HG02885 (cell line): Measurements from ENCODE around the gene VPS8.
"Not testable (repeated sequence)": the region's sequence is repeated elsewhere in the genome, so short reads cannot be mapped to it uniquely, and the experiment has no call there.

Source experiments
- ATAC-seq: cut with Tn5 transposase; IDR thresholded peaks from one replicate; pipeline ENCODE4 v1.9.1; 2021; ENCODE audit warnings: mild to moderate bottlenecking; ENCODE audit not compliant: unreplicated experiment, poor library complexity

VPS8 gene

DNA sequence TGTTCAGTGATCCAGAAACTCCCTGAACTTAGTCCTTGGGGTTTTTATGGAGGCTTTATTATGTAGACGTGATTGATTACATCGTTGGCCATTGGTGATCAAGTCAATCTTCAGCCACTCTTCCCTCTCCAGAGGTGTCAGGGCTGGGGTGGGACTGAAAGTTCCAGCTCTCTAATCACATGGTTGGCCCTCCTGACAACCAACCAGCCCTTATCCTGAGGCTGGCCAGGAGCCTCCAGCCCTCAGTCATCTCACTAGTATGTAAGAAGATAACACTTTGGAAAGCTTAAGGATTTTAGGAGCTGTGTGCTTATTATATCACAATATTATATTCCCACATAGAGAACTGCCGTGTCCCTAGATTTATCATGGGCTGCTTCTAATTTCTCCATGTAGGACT lies 142.3 kb downstream of the VPS8 start:
- no peak for ATAC-seq

DNA sequence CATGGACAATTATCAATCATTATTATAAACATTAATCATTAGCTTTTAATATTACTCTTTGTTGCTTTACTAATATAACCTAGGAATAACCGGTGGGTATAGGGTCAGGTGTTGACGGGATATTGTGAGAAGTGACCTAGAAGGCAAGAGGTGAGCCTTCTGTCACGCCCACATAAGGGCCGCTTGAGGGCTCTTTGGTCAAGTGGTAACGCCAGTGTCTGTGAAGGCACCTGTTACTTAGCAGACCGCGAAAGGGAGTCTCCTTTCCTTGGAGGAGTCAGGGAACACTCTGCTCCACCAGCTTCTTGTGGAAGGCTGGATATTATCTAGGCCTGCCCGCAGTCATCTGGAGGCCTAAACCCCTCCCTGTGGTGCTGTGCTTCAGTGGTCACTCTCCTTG lies 142.9 kb downstream of the VPS8 start:
- ATAC-seq, result not testable (repeated sequence)

DNA sequence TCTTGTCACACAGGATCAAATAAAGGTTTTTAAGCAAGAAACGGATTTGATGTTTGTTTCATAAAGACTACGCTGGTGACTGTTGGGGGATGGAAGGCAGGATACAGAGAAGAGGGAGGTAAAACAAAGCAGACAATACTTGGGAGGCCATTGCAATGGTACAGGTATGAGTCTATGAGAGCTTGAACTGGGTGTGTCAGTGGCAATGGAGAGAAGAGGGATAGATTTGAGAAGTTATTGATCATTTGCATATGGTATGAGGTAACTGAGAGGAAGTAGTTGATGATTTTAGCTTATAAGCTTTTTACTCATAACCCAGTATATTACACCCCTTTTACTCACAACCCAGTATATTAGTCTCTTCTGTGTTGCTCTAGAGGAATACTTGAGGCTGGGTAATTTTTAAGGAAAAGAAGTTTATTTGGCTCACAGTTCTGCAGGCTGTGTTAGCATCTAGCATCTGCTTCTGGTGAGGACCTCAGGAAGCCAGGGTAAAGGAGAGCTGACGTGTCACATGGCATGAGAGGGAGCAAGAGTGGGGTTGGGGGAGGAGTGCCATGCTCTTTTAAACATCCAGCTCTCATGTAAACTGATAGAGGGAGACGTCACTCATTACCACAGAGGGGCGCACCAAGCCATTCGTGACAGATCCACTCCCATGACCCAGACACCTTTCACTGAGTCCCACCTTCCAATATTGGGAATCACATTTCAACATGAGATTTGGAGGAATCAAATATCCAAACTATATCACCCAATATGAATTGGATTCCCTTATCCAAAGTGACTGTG lies 153.9 kb downstream of the VPS8 start:
- ATAC-seq, result no peak

DNA sequence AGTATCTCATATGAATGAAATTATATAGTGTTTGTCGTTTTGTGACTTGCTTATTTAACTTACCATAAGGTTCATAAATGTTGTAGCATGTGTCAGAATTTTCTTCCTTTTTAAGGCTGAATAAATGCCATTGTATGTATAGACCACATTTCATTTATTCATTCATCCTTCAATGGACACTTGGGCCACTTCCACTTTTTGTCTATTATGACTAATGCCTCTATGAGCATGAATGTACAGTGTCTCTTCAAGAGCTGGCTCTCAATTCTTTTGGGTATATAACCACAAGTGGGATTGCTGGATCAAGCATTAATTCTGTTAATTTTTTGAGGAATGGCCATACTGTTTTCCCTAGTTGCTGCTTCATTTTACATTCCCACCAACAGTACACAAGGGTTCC lies 156.1 kb downstream of the VPS8 start:
- no peak for ATAC-seq

DNA sequence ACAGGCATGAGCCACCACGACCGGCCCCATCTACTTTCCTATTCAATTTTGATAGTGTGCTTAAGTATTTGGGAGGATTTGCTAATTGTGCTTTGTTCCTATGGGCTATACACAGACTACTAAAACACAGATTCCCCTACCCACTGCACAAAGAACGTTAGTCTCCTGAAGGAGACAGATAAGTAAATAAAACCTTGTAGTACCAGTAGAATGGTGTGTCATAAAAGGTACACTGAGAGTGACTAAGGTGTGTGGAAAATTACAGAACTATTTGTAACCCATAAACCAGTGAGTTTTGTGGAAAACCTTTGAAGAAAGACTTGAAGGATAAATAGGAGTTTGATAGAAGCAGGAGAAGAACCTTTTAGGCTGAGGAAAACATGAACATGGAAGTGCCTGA lies 158.2 kb downstream of the VPS8 start:
- ATAC-seq, result no peak

DNA sequence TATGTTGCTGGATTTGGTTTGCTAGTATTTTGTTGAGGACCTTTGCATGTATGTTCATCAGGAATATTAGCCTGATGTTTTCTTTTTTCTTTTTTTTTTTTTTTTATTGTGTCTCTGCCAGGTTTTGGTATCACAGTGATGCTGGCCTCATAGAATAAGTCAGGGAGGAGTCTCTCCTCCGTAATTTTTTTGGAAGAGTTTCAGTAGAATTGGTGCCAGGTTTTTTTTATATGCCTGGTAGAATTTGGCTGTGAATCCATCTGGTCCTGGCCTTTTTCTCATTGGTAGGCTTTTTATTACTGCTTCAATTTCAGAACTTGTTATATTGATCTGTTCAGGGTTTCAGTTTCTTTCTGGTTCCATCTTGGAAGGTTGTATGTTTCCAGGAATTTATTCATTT lies 165.8 kb downstream of the VPS8 start:
- no peak for ATAC-seq

DNA sequence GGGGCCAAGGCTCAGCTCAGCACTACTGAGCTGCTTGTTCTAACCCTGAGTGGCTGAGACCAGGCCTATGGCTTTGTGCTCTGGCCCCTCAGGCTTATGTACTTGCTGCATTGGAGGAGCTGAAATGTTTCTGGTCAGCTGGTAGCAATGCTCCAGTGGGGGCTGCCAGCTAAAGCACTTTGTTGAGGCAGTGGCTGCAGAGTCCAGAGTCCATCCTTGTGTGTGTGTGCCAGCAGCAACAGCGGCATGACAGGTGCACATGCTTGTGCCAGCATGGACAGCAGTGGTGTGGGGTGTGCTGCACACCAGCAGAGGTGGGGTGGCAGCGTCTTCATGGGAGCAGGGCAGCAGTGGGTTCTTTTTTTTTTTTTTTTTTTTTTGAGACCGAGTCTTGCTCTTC lies 169.1 kb downstream of the VPS8 start:
- no peak for ATAC-seq

DNA sequence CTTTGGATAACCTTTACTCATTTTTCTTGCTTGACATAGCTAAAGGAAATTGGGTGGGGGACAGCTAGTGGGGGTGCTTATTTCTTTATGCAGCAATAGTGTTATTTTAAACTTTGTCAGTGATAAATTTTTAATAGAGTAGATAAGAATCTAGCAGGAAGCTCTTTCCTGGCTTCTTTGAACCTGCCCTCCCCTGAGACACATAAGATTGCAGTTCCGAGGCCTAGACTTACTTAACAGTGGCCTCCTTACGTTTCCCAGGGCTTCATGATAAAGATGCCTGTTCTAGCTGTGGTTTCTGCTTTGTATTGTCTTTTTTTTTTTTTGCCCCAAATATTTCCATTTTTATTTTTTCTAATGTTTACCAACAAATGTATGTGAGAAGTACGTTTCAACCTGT lies 170.1 kb downstream of the VPS8 start:
- ATAC-seq, result no peak

DNA sequence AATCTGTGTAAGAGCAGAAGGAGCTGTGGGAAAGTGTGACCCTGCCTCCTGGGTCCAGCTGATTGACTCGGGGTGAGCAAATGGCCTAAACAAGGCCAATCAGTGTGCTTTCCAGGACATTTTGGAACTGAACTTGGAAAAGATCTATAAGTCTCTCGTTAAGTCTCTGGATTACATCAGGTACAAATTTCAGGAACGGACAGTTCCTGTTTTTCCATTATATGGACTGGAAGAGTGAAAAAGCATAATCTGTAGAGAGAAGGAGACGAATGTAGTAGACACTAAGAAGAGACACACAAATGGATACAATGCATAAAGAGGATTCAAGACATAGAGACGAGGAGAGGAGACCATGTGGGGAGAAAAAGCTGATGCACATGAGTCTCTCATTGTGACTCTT lies 173.6 kb downstream of the VPS8 start:
- ATAC-seq, result no peak

DNA sequence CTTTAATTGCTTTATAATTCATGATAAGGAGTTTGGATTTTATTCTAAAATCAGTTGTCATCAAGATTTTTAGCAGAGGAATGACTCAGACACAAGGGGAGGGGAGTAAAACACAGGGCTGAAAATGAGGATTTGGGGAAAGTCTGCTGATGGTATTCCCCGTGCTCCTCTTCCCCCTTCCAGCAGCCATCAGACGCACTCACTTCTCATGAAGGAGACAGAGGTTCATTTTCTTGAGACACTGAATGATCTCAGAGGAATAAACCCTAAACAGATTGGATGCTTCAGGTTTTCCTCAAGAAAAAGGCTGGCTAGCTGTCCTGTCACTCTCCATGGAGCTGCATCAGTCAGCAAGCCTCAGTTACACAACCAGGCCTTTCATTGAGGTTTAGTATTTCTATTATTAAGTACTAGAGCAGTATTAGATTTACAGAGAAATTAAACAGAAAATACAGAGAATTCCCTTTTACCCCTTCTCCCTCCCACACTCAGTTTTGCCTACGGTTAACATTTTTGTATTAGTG lies 174.5 kb downstream of the VPS8 start:
- ATAC-seq, result no peak

DNA sequence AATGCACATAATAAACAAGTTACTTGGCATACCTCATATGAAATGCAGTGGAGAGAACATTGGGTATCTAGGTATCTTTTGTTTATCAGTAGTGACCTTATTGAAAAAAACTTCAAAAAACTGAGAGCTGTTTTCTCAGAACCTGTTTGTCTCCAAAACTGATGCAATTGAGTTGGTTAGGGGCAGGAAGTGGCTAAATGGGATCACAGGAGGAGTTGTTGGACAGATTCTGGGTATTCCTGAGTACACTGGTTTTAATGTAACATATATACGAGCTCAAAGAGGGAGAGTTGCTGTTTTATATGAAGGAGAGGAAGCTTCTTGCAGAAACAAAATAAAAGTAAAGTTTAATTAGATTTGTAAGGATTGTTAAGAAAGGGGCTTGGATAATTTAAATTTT lies 181.4 kb downstream of the VPS8 start:
- no peak for ATAC-seq

DNA sequence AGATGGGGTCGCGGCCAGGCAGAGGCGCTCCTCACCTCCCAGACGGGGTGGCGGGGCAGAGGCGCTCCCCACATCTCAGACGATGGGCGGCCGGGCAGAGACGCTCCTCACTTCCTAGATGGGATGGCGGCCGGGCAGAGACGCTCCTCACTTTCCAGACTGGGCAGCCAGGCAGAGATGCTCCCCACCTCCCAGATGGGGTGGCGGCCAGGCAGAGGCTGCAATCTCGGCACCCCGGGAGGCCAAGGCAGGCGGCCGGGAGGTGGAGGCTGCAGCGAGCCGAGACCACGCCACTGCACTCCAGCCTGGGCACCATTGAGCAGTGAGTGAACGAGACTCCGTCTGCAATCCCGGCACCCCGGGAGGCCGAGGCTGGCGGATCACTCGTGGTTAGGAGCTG lies 191.9 kb downstream of the VPS8 start:
- ATAC-seq, result not testable (repeated sequence)

DNA sequence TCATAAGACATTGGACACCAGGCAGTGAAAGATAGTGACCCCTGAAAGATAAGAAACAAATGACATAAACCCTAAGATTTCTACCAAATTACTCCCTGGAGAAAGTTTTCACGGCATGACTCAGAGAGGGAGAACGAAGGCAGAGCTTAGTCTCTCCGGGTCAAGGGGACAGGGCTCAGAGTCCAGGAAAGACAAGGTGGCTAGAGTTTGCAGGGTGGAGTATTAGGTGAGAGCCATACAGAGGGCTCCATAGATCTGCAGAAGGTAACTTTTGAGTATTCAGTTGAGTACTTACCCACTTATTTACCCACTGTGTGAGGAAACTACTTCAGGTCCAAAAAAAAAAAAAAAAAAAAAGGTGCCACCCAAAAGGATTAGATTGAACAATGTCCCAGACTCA lies 197.7 kb downstream of the VPS8 start:
- no peak for ATAC-seq

DNA sequence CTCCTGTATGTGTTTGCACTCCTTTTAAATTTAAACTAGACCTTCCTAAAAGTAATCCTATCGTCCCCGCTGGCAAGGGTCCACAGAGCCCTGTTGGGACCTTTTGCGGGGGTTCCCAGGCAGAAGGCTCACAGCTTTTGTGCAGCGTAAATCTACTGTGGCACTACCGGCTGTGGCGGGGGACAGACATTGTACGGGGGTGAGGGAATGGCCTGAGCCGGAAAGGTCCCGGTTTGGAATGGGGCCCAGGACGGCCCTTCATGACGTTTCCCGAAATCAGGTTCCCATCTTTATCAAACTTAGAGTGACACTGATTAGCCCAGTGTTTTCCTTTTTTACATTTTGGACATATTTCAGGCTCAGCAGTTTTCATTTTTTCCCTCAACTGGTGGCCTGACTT lies 205.6 kb downstream of the VPS8 start:
- not testable (repeated sequence) for ATAC-seq

DNA sequence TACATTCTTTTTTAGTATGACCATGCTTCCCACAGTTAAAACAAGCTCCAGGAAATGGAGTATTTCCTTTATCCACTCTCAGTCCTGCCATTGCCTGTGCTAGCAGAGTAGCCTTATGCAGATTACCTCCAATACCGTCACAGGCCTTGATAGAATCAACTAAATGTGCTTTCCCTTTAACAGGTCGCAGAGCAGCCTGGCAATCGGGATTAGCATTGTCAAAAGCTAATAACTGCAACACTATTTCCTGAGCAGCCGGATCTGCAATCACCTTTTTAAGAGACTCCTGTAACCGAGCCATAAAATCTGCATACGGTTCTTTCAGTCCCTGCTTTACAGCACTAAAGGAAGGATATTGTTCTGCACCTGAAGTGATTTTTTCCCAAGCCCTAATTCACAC lies 206.0 kb downstream of the VPS8 start:
- ATAC-seq, result not testable (repeated sequence)

DNA sequence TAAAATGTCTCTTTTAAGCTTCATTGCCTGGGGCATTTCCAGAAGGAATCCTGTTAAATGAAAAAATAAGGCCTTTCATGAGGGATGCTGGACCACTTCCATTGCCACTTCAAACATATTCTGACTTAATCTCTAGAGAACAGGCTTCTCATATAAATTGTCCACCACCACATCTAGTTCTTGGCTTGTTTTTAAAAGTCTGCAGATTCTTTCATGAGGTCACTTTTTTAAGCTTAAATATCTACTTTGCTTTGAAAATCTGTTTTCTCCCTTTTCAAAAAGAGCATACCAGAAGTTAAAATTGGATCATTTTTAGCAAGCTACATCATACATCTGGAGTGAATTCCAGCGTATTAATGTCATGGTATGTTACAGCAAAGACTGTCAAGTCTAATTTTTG lies 209.3 kb downstream of the VPS8 start:
- ATAC-seq, result no peak

DNA sequence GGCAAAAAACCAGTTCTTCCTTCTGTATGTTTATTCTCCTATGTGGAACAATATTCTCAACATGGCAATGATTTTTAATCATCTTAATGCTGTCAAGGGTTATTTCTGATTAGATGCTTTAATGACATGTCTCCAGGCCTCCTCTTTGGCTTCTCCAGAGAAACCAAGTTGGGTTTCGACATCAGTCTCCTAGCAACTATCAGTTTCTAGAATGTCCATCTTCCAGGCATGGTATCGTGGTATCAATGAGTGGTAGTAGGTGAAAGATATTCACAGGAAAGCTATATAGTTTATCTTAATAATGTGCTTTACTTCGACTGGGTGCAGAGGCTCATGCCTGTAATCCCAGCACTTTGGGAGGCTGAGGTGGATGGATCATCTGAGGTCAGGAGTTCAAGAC lies 212.4 kb downstream of the VPS8 start:
- ATAC-seq, result no peak

DNA sequence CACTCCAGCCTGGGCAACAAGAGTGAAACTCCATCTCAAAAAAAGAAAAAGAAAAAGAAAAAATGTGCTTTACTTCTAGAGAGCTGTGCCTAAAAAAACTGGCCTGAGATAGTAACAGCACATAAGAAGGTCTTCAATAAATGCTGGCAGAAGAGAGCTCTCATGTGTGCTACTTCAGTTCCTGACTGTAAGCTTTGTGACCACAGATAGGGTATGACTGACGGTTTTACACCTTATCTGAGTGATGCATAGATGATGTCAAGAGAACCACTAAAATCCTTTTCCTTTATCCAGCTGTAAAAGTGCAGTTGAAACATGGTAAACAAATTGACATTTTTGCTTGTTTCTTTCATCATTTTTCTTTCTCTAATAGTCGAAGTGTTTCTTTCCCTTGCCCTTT lies 213.0 kb downstream of the VPS8 start:
- no peak for ATAC-seq

DNA sequence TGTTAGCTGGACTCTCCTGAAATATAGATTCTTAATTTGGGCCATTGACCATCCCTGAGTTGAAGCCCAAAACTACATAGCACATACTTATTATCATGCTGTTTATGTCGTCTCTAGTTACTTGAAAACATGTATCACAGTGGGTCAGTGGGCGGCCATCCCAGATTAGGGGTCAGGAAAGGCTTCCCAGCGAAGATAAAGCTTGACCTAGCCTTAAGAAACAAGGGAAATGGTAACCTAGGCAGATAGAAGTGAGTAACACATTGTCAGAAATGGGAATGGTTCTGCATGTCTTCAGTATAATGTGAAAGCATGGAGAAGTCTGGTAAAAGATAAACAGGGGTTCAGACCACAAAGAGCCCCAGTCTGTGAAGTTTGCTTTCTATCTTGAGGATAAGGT lies 216.2 kb downstream of the VPS8 start:
- no peak for ATAC-seq

DNA sequence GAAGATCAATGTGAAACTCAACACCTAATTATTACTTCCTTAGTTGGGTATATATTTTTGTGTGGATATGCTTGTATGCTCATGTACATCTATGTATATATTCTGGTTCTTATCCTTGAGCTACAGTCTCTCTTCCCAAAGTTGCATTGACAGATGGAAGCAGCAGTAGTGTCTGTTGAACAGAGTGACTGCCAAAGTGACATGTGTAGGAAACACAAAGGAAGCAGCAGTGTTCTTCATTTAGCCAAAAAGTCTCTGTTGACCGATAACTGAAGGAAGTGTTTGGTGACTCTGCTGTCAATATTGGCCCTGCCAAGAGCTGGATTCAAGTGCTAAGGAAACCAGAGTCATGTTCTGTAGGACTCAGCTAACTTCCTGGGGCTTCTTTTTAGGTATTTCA lies 217.1 kb downstream of the VPS8 start:
- ATAC-seq, result no peak

DNA sequence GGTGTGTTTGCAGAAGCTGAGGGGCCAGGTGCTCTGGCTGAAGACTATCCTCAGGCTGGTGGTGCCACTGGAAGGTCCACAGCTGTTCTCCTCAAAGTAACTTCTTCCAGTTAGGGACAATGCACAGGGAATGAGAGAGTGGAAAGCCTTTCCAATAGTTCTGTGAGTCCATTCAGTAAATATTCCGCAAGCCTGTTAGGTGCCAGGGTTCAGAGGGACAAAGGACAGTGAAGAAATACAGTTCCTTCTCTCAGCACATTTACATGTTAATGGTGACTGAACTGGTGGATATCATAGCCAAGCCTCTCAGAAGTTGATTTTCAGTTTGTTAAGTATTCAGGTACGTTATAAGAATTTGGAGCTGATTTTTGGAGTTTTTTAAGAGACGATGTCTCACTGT lies 218.4 kb downstream of the VPS8 start:
- no peak for ATAC-seq

DNA sequence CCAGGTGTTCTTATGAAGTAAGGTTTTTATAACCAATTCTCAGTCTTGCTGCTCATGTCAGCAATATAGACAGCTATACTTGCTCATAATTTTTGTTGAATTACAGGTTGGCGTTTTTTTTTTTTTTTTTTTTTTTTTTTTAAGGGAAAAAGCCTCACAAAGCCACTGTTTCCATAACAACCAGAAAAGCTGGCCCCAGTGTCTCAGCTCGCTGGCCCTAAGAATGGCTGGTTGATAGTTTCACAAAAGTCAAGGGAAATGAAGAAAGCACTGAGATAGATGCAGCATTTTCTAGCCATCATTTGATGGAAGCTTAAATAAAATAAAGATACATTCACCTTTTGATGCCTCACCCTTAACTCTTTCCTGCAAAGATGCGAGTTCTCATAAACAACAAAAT lies 219.0 kb downstream of the VPS8 start:
- no peak for ATAC-seq
